ENCODE results near the gene ZNF831.

The ZNF831 gene

GRCh38 chr20:59145924-59146779, 17.5 kb upstream of the ZNF831 start:
- no peak for TF ChIP-seq CTCF (IDR thresholded peaks at IDR 0.05)
- Histone ChIP-seq H3K27ac (no peak overlapping the region), H3K36me3 (no peaks in the 10 kb centered on the region), H3K4me1 (ENCODE audit: control insufficient read depth in 1 of 2, insufficient read depth in 1 of 2, low read depth in 1 of 2, low read length in 1 of 2) (peaks cover 0 to 7% of the 10 kb centered on the region in 2 experiments), H3K27me3 (peaks cover 58% of the 10 kb centered on the region), H3K9me3 (no peaks in the 10 kb centered on the region), H3K4me3 (ENCODE audit: low read depth in 1 of 2, low read length in 1 of 2) (no peak overlapping the region)

GRCh38 chr20:59146780-59147565, 16.6 kb upstream of the ZNF831 start:
- H3K4me1 ChIP-seq (ENCODE audit: control insufficient read depth in 1 of 2, insufficient read depth in 1 of 2, low read depth in 1 of 2, low read length in 1 of 2) = peaks cover 0 to 7% of the 10 kb centered on the region in 2 experiments

GRCh38 chr20:59147586-59147985, 16.0 kb upstream of the ZNF831 start:
- TF ChIP-seq CTCF (IDR thresholded peaks at IDR 0.05) = no peak
- Histone ChIP-seq H3K4me3 (ENCODE audit: low read depth in 1 of 2, low read length in 1 of 2) (no peak overlapping the region), H3K4me1 (ENCODE audit: control insufficient read depth in 1 of 2, insufficient read depth in 1 of 2, low read depth in 1 of 2, low read length in 1 of 2) (peaks cover 0 to 7% of the 10 kb centered on the region in 2 experiments), H3K9me3 (no peaks in the 10 kb centered on the region), H3K36me3 (no peaks in the 10 kb centered on the region), H3K27ac (no peak overlapping the region), H3K27me3 (peaks cover 67% of the 10 kb centered on the region)

More at GRCh38 chr20:59146780-59147565, 16.6 kb upstream of the ZNF831 start:
- Histone ChIP-seq H3K27me3 (peaks cover 66% of the 10 kb centered on the region), H3K27ac (no peak overlapping the region), H3K9me3 (no peaks in the 10 kb centered on the region), H3K4me3 (ENCODE audit: low read depth in 1 of 2, low read length in 1 of 2) (no peak overlapping the region), H3K36me3 (no peaks in the 10 kb centered on the region)
- TF ChIP-seq CTCF (IDR thresholded peaks at IDR 0.05) = no peak

DNA sequence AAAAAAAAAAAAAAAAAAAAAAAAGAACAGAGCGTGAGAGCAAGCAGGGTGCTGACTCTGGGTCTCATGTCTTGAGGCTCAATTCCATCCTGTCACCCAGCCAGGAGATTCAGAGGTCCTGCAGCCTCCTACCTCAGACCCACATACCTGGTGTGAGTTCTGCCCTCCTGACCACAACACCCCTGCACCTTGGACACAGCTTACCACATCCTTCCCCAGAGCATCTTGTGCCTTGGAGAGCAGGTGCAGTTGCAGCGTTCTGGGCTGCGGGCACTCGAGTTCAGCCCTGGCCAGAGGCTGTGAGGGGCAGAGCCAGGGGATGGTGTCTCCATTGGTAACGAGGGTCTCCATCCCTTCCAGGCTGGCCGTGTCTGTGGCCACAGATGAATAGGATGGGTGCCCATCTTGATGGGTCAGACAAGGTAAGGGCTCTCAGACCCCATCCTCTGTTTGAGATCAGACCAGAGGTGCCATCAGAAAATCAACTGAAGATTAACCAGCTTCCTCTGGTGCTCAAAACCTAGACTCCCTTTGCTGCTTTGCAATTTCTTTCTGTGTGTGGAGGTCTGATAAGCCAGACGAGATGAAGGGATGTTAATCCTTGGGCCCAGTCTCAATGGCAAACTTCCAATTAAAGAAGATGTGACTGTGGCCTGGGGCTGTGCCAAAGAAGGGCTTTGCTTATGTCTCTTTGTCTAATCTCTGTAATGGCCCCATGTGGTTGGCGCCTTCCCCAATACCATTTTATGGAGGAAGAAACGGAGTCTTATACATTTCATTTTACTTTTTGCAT, 14.7 kb upstream of the ZNF831 start:
- Histone ChIP-seq H3K27me3 (peaks cover 67% of the 10 kb centered on the region), H3K27ac (no peak overlapping the region)

More for the DNA sequence above, 14.7 kb upstream of the ZNF831 start:
- Histone ChIP-seq H3K9me3 (no peaks in the 10 kb centered on the region), H3K4me3 (ENCODE audit: low read depth in 1 of 2, low read length in 1 of 2) (no peak overlapping the region), H3K4me1 (ENCODE audit: control insufficient read depth in 1 of 2, insufficient read depth in 1 of 2, low read depth in 1 of 2, low read length in 1 of 2) (peaks cover 0 to 7% of the 10 kb centered on the region in 2 experiments), H3K36me3 (no peaks in the 10 kb centered on the region)
- no peak for TF ChIP-seq CTCF (IDR thresholded peaks at IDR 0.05)
